ENCODE data around the gene TSFM. TPM values are rescaled to one million over a fixed set of nuclear protein-coding genes. Genes with fewer than 3 reads are reported as not detected.

TSFM gene
- total RNA-seq, 4 donors from 2014 or later, result 37.6 to 47.5 (median 40.1) TPM

- peak overlapping the region; percentile 93 to 99 (median 98) for H3K27ac ChIP-seq
- peak; percentile 66 to 84 for DNase-seq
- ATAC-seq, result peak; percentile 27 to 30
- no peaks in the 10 kb centered on the region for H3K27me3 ChIP-seq
- peak overlapping the region; percentile 82 to 98 (median 96) for H3K4me3 ChIP-seq
- intact Hi-C loops (cut with DNase I; ENCODE audit: low total_unique reads), result loop anchor here (2.0 to 5.0 kb wide), 4 partner anchors 49 to 1728 kb away; partner anchors contain the start of genes CDK4, DDIT3, MBD6 and RPL41
- peaks cover 69 to 71% of the 10 kb centered on the region in 2 donors for H3K4me1 ChIP-seq
- no peaks in the 10 kb centered on the region for H3K36me3 ChIP-seq
- in situ Hi-C loops (cut with MboI; ENCODE audit: low sequenced_read_pairs in 4 of 4), result no loop called here
- H3K9me3 ChIP-seq, result no peaks in the 10 kb centered on the region
- no peak for TF ChIP-seq CTCF (IDR thresholded peaks at IDR 0.05 in 4 of 5, conservative IDR thresholded peaks at IDR 0.05 in 1 of 5)
- TF ChIP-seq POLR2A (IDR thresholded peaks at IDR 0.05), result peak; percentile 71 to 76
Observed at GRCh38 chr12:57845478-57846284, 63.1 kb downstream of the TSFM start.

DNA sequence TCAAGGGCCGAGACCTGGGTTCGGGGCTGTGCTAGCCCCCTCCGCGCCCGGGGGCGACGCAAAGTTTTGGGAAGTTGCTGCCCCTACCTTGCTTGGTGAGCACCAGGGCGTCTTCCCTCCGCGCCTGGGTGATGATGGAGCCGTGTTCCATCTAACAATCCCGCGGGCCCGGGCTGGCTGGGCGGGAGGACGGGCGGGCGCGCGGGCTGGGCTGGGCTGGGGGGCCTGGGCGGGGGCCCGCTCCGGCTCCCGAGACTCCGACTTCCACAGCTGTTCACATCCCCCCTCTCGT lies 63.6 kb downstream of the TSFM start:
- DNase-seq (no peak), ATAC-seq (peak; percentile 2 to 4)
- H3K27me3 ChIP-seq, result no peaks in the 10 kb centered on the region
- no peaks in the 10 kb centered on the region for H3K9me3 ChIP-seq
- intact Hi-C loops (cut with DNase I; ENCODE audit: low total_unique reads), result loop anchor here (2.0 to 5.0 kb wide), 3 partner anchors 93 to 1729 kb away; partner anchors contain the start of genes CDK4, DDIT3, MBD6 and RPL41
- H3K4me3 ChIP-seq, result peak overlapping the region; percentile 82 to 98 (median 96)
- in situ Hi-C loops (cut with MboI; ENCODE audit: low sequenced_read_pairs in 4 of 4), result no loop called here
- peaks cover 69% of the 10 kb centered on the region in 2 donors for H3K4me1 ChIP-seq
- peak overlapping the region; percentile 93 to 99 (median 98) for H3K27ac ChIP-seq
- H3K36me3 ChIP-seq, result no peaks in the 10 kb centered on the region
- TF ChIP-seq POLR2A (IDR thresholded peaks at IDR 0.05) (no peak), CTCF (IDR thresholded peaks at IDR 0.05 in 4 of 5, conservative IDR thresholded peaks at IDR 0.05 in 1 of 5) (no peak)

DNA sequence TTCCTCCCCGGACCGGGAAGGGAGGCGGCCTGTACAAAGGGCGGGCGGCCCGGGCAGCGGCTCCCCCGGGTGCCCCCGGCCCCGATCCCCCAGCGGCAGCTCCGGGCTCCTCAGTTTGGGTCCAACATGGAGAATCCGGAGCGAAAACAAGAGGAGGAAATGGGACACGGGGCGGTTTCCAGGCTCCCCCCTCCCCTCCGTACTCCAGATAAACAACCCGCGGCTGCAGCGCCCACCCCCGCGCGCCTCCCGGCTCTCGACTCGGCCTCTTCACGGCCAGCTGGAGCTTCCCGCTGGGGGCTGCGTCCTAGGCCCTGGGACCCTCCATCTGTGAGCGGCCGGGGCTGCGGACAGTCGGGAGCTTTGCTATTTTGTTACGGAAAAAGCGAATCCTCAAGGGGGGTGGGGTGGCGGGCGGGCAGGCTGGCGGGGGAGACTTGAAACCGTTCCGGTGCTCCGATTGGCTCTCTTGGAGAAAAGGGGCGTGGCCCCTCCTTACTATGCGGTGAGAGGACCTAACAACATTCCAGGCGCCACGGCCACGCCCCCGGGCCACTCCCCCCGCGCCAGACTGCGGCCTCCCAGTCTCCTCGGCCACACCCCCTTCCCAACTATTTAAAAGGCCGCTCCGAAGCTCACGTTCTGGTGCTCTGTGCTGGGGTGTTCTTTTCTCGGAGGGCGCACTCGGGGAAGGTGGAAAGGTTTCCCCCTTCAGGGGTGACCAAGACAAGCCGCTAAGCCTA lies 64.2 kb downstream of the TSFM start, which contains the start of gene CTDSP2:
Gene CTDSP2 (minus strand): TSS at position 153 of the 743 bp plus-strand sequence. CDS start 294 bp downstream, outside the sequence.
- in situ Hi-C loops (cut with MboI; ENCODE audit: low sequenced_read_pairs in 4 of 4), result no loop called here
- ATAC-seq (peak; percentile 58 to 60), DNase-seq (peak; percentile 100)
- intact Hi-C loops (cut with DNase I; ENCODE audit: low total_unique reads), result loop anchor here (2.0 to 5.0 kb wide), 3 partner anchors 94 to 1729 kb away; partner anchors contain the start of genes CDK4, DDIT3, MBD6 and RPL41
- H3K27me3 ChIP-seq, result no peaks in the 10 kb centered on the region
- H3K4me1 ChIP-seq, result peaks cover 69% of the 10 kb centered on the region in 2 donors
- H3K36me3 ChIP-seq, result no peaks in the 10 kb centered on the region
- peak within 1 kb of the TSS; percentile 82 to 98 (median 96) for H3K4me3 ChIP-seq
- TF ChIP-seq POLR2A (IDR thresholded peaks at IDR 0.05) (peak; percentile 82 to 98), CTCF (IDR thresholded peaks at IDR 0.05 in 4 of 5, conservative IDR thresholded peaks at IDR 0.05 in 1 of 5) (peak in 1 of 5 experiments; percentile 24)
- H3K27ac ChIP-seq, result peak within 1 kb of the TSS; percentile 93 to 99 (median 98)
- no peaks in the 10 kb centered on the region for H3K9me3 ChIP-seq

MicroRNAs within 50 kb of the gene (microRNA counts, 767-probe panel; counts per million panel counts)
- 11,187 to 11,629 counts per million in 2 donors for microRNA hsa-miR-26a-5p

Small RNA genes lying within 50 kb of the gene (microRNA-seq; reads per million reads assigned to microRNA genes)
- gene MIR26A2 (ENCODE audit: borderline replicate concordance in 2 of 2) (1,061 to 2,293 reads per million in 2 donors), gene MIR6759 (ENCODE audit: borderline replicate concordance in 2 of 2) (0 reads per million in 2 donors)

Other genes with a start within 250 kb of the TSFM start
- 100 to 1,000 TPM; 147 to 265 (median 177) TPM for gene DCTN2, start 235.6 kb upstream of the TSFM start, total RNA-seq
- under 1 TPM in 2 of 4 donors, not detected in 2; 0.09 to 0.36 TPM for gene KIF5A, start 232.7 kb upstream of the TSFM start, total RNA-seq
- 10 to 100 TPM; 11.2 to 22.0 (median 14.6) TPM for gene PIP4K2C, start 191.6 kb upstream of the TSFM start, total RNA-seq
- gene DTX3, start 178.0 kb upstream of the TSFM start, total RNA-seq, result 10 to 100 TPM in 1 of 4 donors, 1 to 10 TPM in 3; 3.5 to 13.8 (median 6.8) TPM
- gene ARHGEF25, start 171.4 kb upstream of the TSFM start, total RNA-seq, result 1 to 10 TPM; 1.9 to 3.3 (median 2.4) TPM
- 10 to 100 TPM; 13.2 to 25.5 (median 16.6) TPM for gene B4GALNT1, start 149.6 kb upstream of the TSFM start, total RNA-seq
- 100 to 1,000 TPM in 3 of 4 donors, 10 to 100 TPM in 1; 77.0 to 152 (median 106) TPM for gene OS9, start 88.7 kb upstream of the TSFM start, total RNA-seq
- 1 to 10 TPM; 1.8 to 5.4 (median 3.7) TPM for gene AGAP2, start 44.0 kb upstream of the TSFM start, total RNA-seq
- gene TSPAN31, start 37.7 kb upstream of the TSFM start, total RNA-seq, result 10 to 100 TPM; 25.5 to 58.9 (median 32.2) TPM
- 10 to 100 TPM; 39.7 to 55.5 (median 47.4) TPM for gene CDK4, start 30.5 kb upstream of the TSFM start, total RNA-seq
- gene MARCHF9, start 27.7 kb upstream of the TSFM start, total RNA-seq, result 10 to 100 TPM in 1 of 4 donors, 1 to 10 TPM in 3; 4.8 to 11.3 (median 7.9) TPM
- gene CYP27B1, start 15.7 kb upstream of the TSFM start, total RNA-seq, result not detected
- 10 to 100 TPM in 3 of 4 donors, 1 to 10 TPM in 1; 6.5 to 22.7 (median 17.9) TPM for gene METTL1, start 10.7 kb upstream of the TSFM start, total RNA-seq
- gene EEF1AKMT3, start 10.2 kb upstream of the TSFM start, total RNA-seq, result 1 to 10 TPM in 3 of 4 donors, under 1 TPM in 1; 0.82 to 2.0 (median 1.0) TPM
- gene AVIL, start 35.9 kb downstream of the TSFM start, total RNA-seq, result 10 to 100 TPM in 1 of 4 donors, 1 to 10 TPM in 2, under 1 TPM in 1; 0.78 to 22.7 (median 4.3) TPM
- 100 to 1,000 TPM in 1 of 4 donors, 10 to 100 TPM in 3; 66.0 to 116 (median 83.4) TPM for gene CTDSP2, start 63.9 kb downstream of the TSFM start, total RNA-seq
- gene ATP23, start 158.8 kb downstream of the TSFM start, total RNA-seq, result 10 to 100 TPM in 2 of 4 donors, 1 to 10 TPM in 2; 7.1 to 26.4 (median 10.7) TPM